A549 (cell line): ENCODE data around the gene RTN3.

Experiments
- CEBPB ChIP-seq, 2 experiments: fragments of >200 bp in 1 of 2; sonication (Bioruptor Twin) in 1 of 2; formaldehyde crosslinking in 1 of 2; IDR thresholded peaks; 2 replicates each; pipeline ENCODE4 v1.6.1; 2012 to 2016
- CHD2 ChIP-seq: fragments of 150-350 bp; IDR thresholded peaks from 2 replicates; pipeline ENCODE4 v1.6.1; 2014; ENCODE audit warnings: low read length; ENCODE audit not compliant: partially characterized antibody
- ESRRA ChIP-seq: fragments of 150-350 bp; IDR thresholded peaks from 2 replicates; pipeline ENCODE4 v1.6.1; 2014; ENCODE audit warnings: mild to moderate bottlenecking, low read length, borderline replicate concordance
- KDM5A ChIP-seq: fragments of 200-600 bp; sonication (generic); IDR thresholded peaks from 2 replicates; pipeline ENCODE4 v1.6.1; 2016; ENCODE audit warnings: antibody characterized with exemption, mild to moderate bottlenecking
- MAFK ChIP-seq: fragments of 450-650 bp; IDR thresholded peaks from 2 replicates; pipeline ENCODE4 v1.6.1; 2014; ENCODE audit not compliant: partially characterized antibody
- POLR2A ChIP-seq: IDR thresholded peaks from 2 replicates; pipeline ENCODE4 v1.6.1; 2012; ENCODE audit warnings: mild to moderate bottlenecking, low read length
- RAD21 ChIP-seq, 2 experiments: fragments of >200 bp in 1 of 2; sonication (Bioruptor Twin) in 1 of 2; formaldehyde crosslinking in 1 of 2; IDR thresholded peaks in 1 of 2; conservative IDR thresholded peaks in 1 of 2; 2 replicates in 1 of 2; 3 replicates in 1 of 2; pipeline ENCODE4 v1.6.1; 2012 to 2018; ENCODE audit warnings: inconsistent platforms in 1 of 2
- RNF2 ChIP-seq: fragments of 200-600 bp; sonication (generic); IDR thresholded peaks from 2 replicates; pipeline ENCODE4 v1.6.1; 2016; ENCODE audit warnings: low read depth, mild to moderate bottlenecking, antibody characterized with exemption, moderate library complexity, borderline replicate concordance
- TF ChIP-seq, protein P1 (sequence below): fragments of >200 bp; sonication (Bioruptor Twin); formaldehyde crosslinking; IDR thresholded peaks from 3 replicates; pipeline ENCODE4 v1.5.1; 2016
- TF ChIP-seq, protein P2 (sequence below): fragments of 150-350 bp; IDR thresholded peaks from 2 replicates; pipeline ENCODE4 v1.6.1; 2014; ENCODE audit warnings: low read depth, mild to moderate bottlenecking, low read length
- TF ChIP-seq, protein P3 (sequence below): IDR thresholded peaks from 2 replicates; pipeline ENCODE4 v1.6.1; 2012

DNA sequence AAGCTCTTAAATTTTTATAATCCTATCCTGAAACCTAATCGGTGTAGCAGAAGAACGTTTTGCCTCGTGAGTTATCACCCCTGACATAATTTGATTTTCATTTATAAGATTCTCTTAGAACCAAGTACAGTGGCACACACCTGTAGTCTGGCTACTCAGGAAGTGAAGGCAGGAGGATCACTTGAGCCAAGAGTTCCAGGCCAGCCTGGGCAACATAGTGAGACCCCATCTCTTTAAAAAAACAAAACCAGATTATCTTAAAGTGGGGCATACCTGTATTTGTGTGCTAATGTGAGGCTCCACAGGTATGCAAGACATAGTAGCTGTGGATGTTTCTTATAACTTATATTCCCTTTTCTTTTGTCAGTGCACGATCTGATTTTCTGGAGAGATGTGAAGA is 68.3 kb downstream of the RTN3 start:
- TF ChIP-seq, protein P1, sequence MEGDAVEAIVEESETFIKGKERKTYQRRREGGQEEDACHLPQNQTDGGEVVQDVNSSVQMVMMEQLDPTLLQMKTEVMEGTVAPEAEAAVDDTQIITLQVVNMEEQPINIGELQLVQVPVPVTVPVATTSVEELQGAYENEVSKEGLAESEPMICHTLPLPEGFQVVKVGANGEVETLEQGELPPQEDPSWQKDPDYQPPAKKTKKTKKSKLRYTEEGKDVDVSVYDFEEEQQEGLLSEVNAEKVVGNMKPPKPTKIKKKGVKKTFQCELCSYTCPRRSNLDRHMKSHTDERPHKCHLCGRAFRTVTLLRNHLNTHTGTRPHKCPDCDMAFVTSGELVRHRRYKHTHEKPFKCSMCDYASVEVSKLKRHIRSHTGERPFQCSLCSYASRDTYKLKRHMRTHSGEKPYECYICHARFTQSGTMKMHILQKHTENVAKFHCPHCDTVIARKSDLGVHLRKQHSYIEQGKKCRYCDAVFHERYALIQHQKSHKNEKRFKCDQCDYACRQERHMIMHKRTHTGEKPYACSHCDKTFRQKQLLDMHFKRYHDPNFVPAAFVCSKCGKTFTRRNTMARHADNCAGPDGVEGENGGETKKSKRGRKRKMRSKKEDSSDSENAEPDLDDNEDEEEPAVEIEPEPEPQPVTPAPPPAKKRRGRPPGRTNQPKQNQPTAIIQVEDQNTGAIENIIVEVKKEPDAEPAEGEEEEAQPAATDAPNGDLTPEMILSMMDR = no peak
- TF ChIP-seq CEBPB (IDR thresholded peaks at IDR 0.05) = no peak
- TF ChIP-seq RAD21 (conservative IDR thresholded peaks at IDR 0.05 in 1 of 2, IDR thresholded peaks at IDR 0.05 in 1 of 2) = no peak
- no peak for TF ChIP-seq CHD2
- no peak for TF ChIP-seq MAFK
- TF ChIP-seq, protein P2, sequence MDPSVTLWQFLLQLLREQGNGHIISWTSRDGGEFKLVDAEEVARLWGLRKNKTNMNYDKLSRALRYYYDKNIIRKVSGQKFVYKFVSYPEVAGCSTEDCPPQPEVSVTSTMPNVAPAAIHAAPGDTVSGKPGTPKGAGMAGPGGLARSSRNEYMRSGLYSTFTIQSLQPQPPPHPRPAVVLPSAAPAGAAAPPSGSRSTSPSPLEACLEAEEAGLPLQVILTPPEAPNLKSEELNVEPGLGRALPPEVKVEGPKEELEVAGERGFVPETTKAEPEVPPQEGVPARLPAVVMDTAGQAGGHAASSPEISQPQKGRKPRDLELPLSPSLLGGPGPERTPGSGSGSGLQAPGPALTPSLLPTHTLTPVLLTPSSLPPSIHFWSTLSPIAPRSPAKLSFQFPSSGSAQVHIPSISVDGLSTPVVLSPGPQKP = no peak
- no peak for TF ChIP-seq POLR2A
- no peak for TF ChIP-seq ESRRA
- TF ChIP-seq, protein P3, sequence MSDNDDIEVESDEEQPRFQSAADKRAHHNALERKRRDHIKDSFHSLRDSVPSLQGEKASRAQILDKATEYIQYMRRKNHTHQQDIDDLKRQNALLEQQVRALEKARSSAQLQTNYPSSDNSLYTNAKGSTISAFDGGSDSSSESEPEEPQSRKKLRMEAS = no peak
- no peak for TF ChIP-seq KDM5A
- no peak for TF ChIP-seq RNF2
